ENCODE data around the gene MTUS2.

DNA sequence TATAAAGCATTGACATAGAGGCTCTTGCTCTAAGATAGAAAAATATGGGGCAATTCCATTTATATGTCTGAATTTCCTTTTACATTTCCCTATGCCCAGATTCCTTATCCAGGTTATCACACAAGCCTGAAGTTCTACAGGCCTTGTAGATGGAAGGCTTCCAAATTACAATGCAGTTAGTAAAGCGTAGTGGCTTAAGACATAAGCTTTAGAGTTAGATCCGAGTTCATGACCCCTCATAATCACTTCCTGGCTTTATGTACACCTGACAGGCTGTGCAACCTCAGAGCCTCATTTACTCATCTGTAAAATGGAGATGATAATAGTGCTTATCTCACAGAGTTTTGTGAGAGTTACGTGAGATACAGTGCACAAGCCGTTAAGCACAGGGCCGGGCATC lies 601.9 kb downstream of the MTUS2 start:
- TF ChIP-seq FOXA1 (IDR thresholded peaks at IDR 0.05), result no peak
- TF ChIP-seq NFRKB (IDR thresholded peaks at IDR 0.05), result no peak

Measured in HEK293T (cell line).